ENCODE data around the gene FITM1. TPM values are rescaled to one million over a fixed set of nuclear protein-coding genes. Genes with fewer than 3 reads are reported as not detected.

The FITM1 gene
- total RNA-seq, 1 experiment from 2014 or later, result 12.9 TPM

GRCh38 chr14:24160850-24161804 lies 30.7 kb downstream of the FITM1 start, which contains the start of gene IRF9:
TSS of gene IRF9 (plus strand) at chr14:24161265. CDS start at chr14:24162145, 880 bp downstream.
- peak; percentile 94 for DNase-seq (ENCODE audit: low read depth)

- DNase-seq (ENCODE audit: low read depth), result no peak
These were observed 31.6 kb downstream of the FITM1 start for GRCh38 chr14:24162093-24162492.

- DNase-seq (ENCODE audit: low read depth), result no peak
These were observed 34.1 kb downstream of the FITM1 start for GRCh38 chr14:24164518-24164991.

GRCh38 chr14:24165785-24166184 lies 35.3 kb downstream of the FITM1 start:
- DNase-seq (ENCODE audit: low read depth), result no peak

- DNase-seq (ENCODE audit: low read depth), result no peak
These were observed 37.1 kb downstream of the FITM1 start for GRCh38 chr14:24167469-24168114.

GRCh38 chr14:24171422-24172260 lies 41.2 kb downstream of the FITM1 start, which contains the start of gene REC8:
TSS of gene REC8 (plus strand) at chr14:24172080. CDS start at chr14:24172553, 473 bp downstream.
- DNase-seq (ENCODE audit: low read depth), result no peak

GRCh38 chr14:24172261-24172860 lies 41.9 kb downstream of the FITM1 start:
- no peak for DNase-seq (ENCODE audit: low read depth)

- no peak for DNase-seq (ENCODE audit: low read depth)
These were observed 42.4 kb downstream of the FITM1 start for GRCh38 chr14:24172871-24173281.

GRCh38 chr14:24176599-24176998 lies 46.1 kb downstream of the FITM1 start:
- no peak for DNase-seq (ENCODE audit: low read depth)

- DNase-seq (ENCODE audit: low read depth), result no peak
These were observed 46.8 kb downstream of the FITM1 start for GRCh38 chr14:24177041-24177825.

- no peak for DNase-seq (ENCODE audit: low read depth)
These were observed 47.4 kb downstream of the FITM1 start for GRCh38 chr14:24177891-24178290.

GRCh38 chr14:24178399-24179178 lies 48.1 kb downstream of the FITM1 start:
- DNase-seq (ENCODE audit: low read depth), result no peak

GRCh38 chr14:24179294-24179960 lies 49.0 kb downstream of the FITM1 start:
- no peak for DNase-seq (ENCODE audit: low read depth)

GRCh38 chr14:24179961-24180796 lies 49.7 kb downstream of the FITM1 start:
- peak; percentile 69 for DNase-seq (ENCODE audit: low read depth)

- DNase-seq (ENCODE audit: low read depth), result no peak
These were observed 51.1 kb downstream of the FITM1 start for GRCh38 chr14:24181371-24182077.
